Brain microvascular endothelial cell (primary cell): ENCODE results near the gene NRXN3.

Source experiments
- DNase-seq: peaks from one replicate; pipeline ENCODE4 v3.0.0-alpha.2; 2020
- H3K27ac ChIP-seq: fragments of 250-450 bp; sonication (Bioruptor Pico); 2 replicates; pipeline ENCODE4 v1.5.1; 2020; ENCODE audit warnings: mild to moderate bottlenecking, moderate library complexity
- H3K27me3 ChIP-seq: fragments of 250-450 bp; sonication (Bioruptor Pico); replicated peaks from 2 replicates; pipeline ENCODE4 v1.5.1; 2020; ENCODE audit warnings: mild to moderate bottlenecking
- H3K36me3 ChIP-seq: fragments of 250-450 bp; sonication (Bioruptor Pico); replicated peaks from 2 replicates; pipeline ENCODE4 v1.5.1; 2020; ENCODE audit warnings: mild to moderate bottlenecking
- H3K4me3 ChIP-seq: 2 replicates; pipeline ENCODE4 v1.5.1; 2011; ENCODE audit warnings: low read depth, mild to moderate bottlenecking, control low read depth, low read length, moderate library complexity
- in situ Hi-C: cut with HindIII; loops from 2 replicates; pipeline ENCODE4 v1.10.0; 2017; ENCODE audit warnings: low sequenced_read_pairs, low pct_ligation_motif_present
- TF ChIP-seq, protein P1 (sequence below): IDR thresholded peaks from 2 replicates; pipeline ENCODE4 v1.5.1; 2011; ENCODE audit warnings: low read depth, mild to moderate bottlenecking, moderate library complexity, low read length, control low read depth, inconsistent platforms; ENCODE audit errors: missing control alignments

Gene NRXN3

DNA sequence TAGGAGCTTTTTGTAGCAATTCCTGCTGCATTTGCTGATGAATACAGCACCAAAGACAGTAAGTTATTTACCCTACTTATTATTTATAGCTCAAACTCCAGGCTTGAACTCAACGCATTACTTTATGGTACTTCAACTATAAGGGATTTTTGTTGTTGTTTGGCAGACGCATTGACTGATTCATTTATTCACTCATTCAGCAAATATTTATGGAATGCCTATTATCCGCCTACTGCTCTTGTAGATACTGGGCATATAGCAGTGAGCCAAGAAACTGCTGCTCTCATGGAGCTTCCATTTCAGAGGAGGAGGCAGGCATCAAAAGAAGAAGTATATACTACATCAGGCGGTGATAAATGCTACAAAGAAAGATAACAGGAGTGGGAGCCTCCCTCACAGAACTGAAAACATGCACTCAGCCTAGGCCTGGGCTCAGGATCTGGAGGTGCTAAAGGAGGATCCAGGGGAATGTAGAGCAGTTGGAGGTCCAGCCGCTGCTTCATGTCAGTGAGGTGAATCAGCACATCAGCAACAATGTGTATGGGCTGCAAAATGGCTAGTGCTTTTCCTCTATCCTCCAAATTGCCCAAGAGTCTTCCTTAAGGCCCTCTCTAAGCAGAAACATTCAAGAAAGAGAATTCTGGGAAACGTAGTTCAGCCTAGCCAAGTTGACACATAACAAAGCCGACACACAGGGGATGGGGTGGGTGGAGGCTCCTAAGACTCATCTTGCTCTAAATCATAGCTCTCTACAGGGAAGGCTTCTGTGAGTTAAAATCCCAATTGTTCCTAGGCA lies 157.5 kb downstream of the NRXN3 start:
- TF ChIP-seq, protein P1, sequence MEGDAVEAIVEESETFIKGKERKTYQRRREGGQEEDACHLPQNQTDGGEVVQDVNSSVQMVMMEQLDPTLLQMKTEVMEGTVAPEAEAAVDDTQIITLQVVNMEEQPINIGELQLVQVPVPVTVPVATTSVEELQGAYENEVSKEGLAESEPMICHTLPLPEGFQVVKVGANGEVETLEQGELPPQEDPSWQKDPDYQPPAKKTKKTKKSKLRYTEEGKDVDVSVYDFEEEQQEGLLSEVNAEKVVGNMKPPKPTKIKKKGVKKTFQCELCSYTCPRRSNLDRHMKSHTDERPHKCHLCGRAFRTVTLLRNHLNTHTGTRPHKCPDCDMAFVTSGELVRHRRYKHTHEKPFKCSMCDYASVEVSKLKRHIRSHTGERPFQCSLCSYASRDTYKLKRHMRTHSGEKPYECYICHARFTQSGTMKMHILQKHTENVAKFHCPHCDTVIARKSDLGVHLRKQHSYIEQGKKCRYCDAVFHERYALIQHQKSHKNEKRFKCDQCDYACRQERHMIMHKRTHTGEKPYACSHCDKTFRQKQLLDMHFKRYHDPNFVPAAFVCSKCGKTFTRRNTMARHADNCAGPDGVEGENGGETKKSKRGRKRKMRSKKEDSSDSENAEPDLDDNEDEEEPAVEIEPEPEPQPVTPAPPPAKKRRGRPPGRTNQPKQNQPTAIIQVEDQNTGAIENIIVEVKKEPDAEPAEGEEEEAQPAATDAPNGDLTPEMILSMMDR: no peak
- H3K4me3 ChIP-seq: no peak overlapping the region
- H3K27ac ChIP-seq: no peak overlapping the region
- no peak for DNase-seq
- H3K27me3 ChIP-seq: no peaks in the 10 kb centered on the region
- H3K36me3 ChIP-seq: no peaks in the 10 kb centered on the region
- in situ Hi-C loops: no loop called here

DNA sequence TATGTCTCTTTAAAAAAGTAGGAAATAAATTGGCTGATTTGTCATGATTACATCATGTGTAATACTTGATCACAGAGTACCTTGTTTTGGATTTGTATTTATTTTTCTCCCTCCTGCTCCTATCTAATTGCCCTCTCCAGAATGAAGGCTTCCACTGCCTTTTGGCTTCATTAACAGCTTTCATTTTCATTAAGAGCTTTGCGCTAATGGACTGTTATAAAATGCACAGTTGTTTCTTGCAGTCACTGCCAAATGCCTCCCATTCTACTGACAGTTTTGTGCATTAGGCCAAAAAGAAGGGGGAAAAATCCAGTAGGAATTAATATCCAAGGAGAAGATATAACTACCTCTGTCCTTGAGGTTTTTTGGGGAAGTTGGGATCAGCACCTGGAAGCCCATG lies 159.2 kb downstream of the NRXN3 start:
- no peak for DNase-seq
- in situ Hi-C loops: no loop called here
- no peaks in the 10 kb centered on the region for H3K27me3 ChIP-seq
- no peak overlapping the region for H3K27ac ChIP-seq
- TF ChIP-seq, protein P1: no peak
- no peaks in the 10 kb centered on the region for H3K36me3 ChIP-seq
- H3K4me3 ChIP-seq: no peak overlapping the region

DNA sequence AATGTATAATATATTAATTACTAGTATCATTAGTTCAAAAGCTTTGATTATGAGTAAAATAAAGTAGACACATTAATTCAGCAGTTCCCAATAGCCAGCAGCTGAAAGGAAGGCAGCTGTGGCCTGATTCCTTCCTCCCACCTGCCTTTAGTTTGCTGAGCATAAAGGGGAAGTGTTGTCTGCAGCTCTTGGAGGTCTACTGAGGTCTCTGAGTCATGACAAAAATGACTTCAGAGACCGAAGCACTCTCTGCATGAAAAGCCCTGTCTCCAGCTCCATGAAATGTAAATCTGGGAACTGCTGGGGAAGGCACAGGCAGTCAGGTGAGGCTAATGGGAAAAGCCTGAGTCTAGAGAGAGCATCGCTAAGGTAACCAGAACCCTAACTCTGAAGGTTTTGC lies 165.4 kb downstream of the NRXN3 start:
- Histone ChIP-seq H3K4me3 (no peak overlapping the region), H3K27me3 (no peaks in the 10 kb centered on the region), H3K27ac (no peak overlapping the region), H3K36me3 (no peaks in the 10 kb centered on the region)
- no peak for DNase-seq
- TF ChIP-seq, protein P1: no peak
- in situ Hi-C loops: no loop called here

DNA sequence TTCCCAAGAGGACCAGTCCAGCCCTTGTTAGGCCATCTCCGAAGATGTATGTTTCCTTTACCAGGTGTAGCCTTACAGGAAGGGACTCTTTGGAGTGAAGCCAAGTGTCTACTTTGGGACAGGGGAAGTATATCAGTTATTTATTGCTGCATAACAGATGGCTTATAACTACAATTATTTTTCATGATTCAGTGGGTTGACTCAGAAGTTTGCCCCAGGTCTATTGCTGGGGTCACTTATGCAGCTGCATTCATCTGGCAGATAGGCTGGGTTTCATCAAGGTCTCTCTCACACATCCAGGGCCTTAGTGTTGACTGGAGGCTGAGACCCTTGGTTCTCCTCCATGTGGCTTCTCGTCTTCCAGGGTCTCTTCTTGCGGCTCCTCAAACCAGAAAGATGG lies 170.1 kb downstream of the NRXN3 start:
- DNase-seq: no peak
- TF ChIP-seq, protein P1: no peak

DNA sequence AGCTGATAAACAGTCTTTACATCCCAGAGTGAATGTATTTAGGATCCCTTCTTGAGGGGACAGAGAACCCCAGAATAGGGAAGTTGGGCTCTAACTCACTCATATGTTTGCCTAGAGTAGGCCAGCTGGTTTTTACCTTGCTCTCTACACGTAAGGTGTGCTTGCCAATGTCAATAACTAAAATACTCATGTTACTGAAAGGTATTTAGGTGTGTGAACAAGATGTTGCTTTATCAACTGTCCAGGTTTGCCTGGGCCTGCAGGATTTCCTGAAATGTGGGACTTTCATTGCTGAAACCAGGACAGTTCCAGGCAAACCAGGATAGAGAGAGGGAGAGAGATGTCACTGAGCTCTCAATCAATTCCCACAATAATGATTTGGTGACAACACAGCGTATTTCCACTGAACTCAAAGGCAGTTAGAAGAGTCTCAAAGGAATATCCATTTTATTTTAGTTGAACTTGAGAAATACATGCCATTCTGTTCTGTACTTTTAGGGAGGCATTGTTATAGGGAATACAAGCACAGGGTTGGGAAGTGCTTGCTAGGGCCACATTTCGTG lies 171.7 kb downstream of the NRXN3 start:
- in situ Hi-C loops: no loop called here
- Histone ChIP-seq H3K4me3 (no peak overlapping the region), H3K27ac (no peak overlapping the region), H3K27me3 (no peaks in the 10 kb centered on the region), H3K36me3 (no peaks in the 10 kb centered on the region)
- TF ChIP-seq, protein P1: no peak
- no peak for DNase-seq

More for the DNA sequence above, 170.1 kb downstream of the NRXN3 start:
- no peak overlapping the region for H3K27ac ChIP-seq
- no peaks in the 10 kb centered on the region for H3K36me3 ChIP-seq
- no peak overlapping the region for H3K4me3 ChIP-seq
- in situ Hi-C loops: no loop called here
- no peaks in the 10 kb centered on the region for H3K27me3 ChIP-seq
